Mesenchymal stem cell (in vitro differentiated cells and primary cell): Measurements from ENCODE around the gene PROX1.
A peak's percentile ranks its signal among the peaks of the same experiment; 100 is the strongest.

Experiments used
- DNase-seq: peaks from one replicate; pipeline ENCODE4 v3.0.0-alpha.2; 2013
- H2AFZ ChIP-seq: one replicate; pipeline ENCODE4 v1.6.1; 2013; ENCODE audit warnings: low read depth, mild to moderate bottlenecking, control low read depth, inconsistent platforms, low read length, moderate library complexity
- H2AK5ac ChIP-seq: 2 replicates; pipeline ENCODE4 v1.6.1; 2013; ENCODE audit warnings: low read length, moderate library complexity, mild to moderate bottlenecking, inconsistent platforms; ENCODE audit not compliant: severe bottlenecking
- H2BK120ac ChIP-seq: one replicate; pipeline ENCODE4 v1.6.1; 2013; ENCODE audit warnings: low read depth, mild to moderate bottlenecking, inconsistent platforms, low read length, moderate library complexity
- H2BK12ac ChIP-seq, 2 experiments: one replicate each; pipeline ENCODE4 v1.6.1; 2013; ENCODE audit warnings: inconsistent platforms in 2 of 2, low read length in 2 of 2, mild to moderate bottlenecking in 2 of 2, moderate library complexity in 2 of 2, control low read depth in 1 of 2
- H2BK15ac ChIP-seq: one replicate; pipeline ENCODE4 v1.6.1; 2013; ENCODE audit warnings: mild to moderate bottlenecking, low read depth, inconsistent platforms; ENCODE audit not compliant: poor library complexity, severe bottlenecking
- H2BK5ac ChIP-seq: 2 replicates; pipeline ENCODE4 v1.6.1; 2013; ENCODE audit warnings: low read depth, mild to moderate bottlenecking, low read length, control low read depth, inconsistent platforms; ENCODE audit not compliant: poor library complexity, severe bottlenecking
- H3K14ac ChIP-seq, 2 experiments: one replicate each; pipeline ENCODE4 v1.6.1; 2013; ENCODE audit warnings: inconsistent platforms in 2 of 2, low read length in 2 of 2, control low read depth in 1 of 2, mild to moderate bottlenecking in 1 of 2, moderate library complexity in 1 of 2
- H3K18ac ChIP-seq, 2 experiments: one replicate each; pipeline ENCODE4 v1.6.1; 2013; ENCODE audit warnings: inconsistent platforms in 2 of 2, low read length in 2 of 2, control low read depth in 1 of 2, low read depth in 1 of 2, mild to moderate bottlenecking in 1 of 2
- H3K23ac ChIP-seq, 2 experiments: one replicate each; pipeline ENCODE4 v1.6.1; 2013; ENCODE audit warnings: inconsistent platforms in 2 of 2, low read length in 2 of 2, mild to moderate bottlenecking in 2 of 2, moderate library complexity in 2 of 2, control low read depth in 1 of 2
- H3K27ac ChIP-seq: 2 replicates; pipeline ENCODE4 v1.5.1; 2013; ENCODE audit warnings: mild to moderate bottlenecking, moderate library complexity, low read length, control low read depth, inconsistent platforms; ENCODE audit not compliant: poor library complexity, severe bottlenecking
- H3K27me3 ChIP-seq, 2 experiments: 2 replicates each; pipeline versions ENCODE4 v1.6.1 to v1.7.0; 2013; ENCODE audit warnings: low read length in 2 of 2, mild to moderate bottlenecking in 2 of 2, moderate library complexity in 2 of 2, control low read depth in 1 of 2, inconsistent platforms in 1 of 2; ENCODE audit not compliant: control insufficient read depth in 1 of 2, insufficient read depth in 1 of 2
- H3K36me3 ChIP-seq, 2 experiments: 2 replicates each; pipeline versions ENCODE4 v1.6.1 to v1.7.0; 2013; ENCODE audit warnings: low read length in 2 of 2, control low read depth in 1 of 2, inconsistent platforms in 1 of 2, low read depth in 1 of 2, mild to moderate bottlenecking in 1 of 2; ENCODE audit not compliant: insufficient read depth in 2 of 2, control insufficient read depth in 1 of 2
- H3K4ac ChIP-seq, 2 experiments: one replicate each; pipeline ENCODE4 v1.6.1; 2013; ENCODE audit warnings: inconsistent platforms in 2 of 2, low read length in 2 of 2, mild to moderate bottlenecking in 2 of 2, moderate library complexity in 2 of 2, control low read depth in 1 of 2, low read depth in 1 of 2
- H3K4me1 ChIP-seq: 2 replicates; pipeline ENCODE4 v1.6.1; 2013; ENCODE audit warnings: low read depth, low read length, control low read depth; ENCODE audit not compliant: control insufficient read depth, insufficient read depth
- H3K4me2 ChIP-seq: 2 replicates; pipeline ENCODE4 v1.6.1; 2013; ENCODE audit warnings: low read length, mild to moderate bottlenecking, inconsistent platforms; ENCODE audit not compliant: poor library complexity, severe bottlenecking
- H3K4me3 ChIP-seq, 2 experiments: 2 replicates each; pipeline versions ENCODE4 v1.5.1 to v1.7.0; 2013; ENCODE audit warnings: low read length in 2 of 2, mild to moderate bottlenecking in 2 of 2, control low read depth in 1 of 2, low read depth in 1 of 2; ENCODE audit not compliant: insufficient read depth in 1 of 2
- H3K79me1 ChIP-seq: replicated peaks from 2 replicates; pipeline ENCODE4 v1.6.1; 2013; ENCODE audit warnings: mild to moderate bottlenecking, control low read depth, low read length, inconsistent platforms; ENCODE audit not compliant: poor library complexity, severe bottlenecking
- H3K9ac ChIP-seq: 2 replicates; pipeline ENCODE4 v1.7.0; 2013; ENCODE audit warnings: mild to moderate bottlenecking, low read length, moderate library complexity
- H3K9me3 ChIP-seq: 2 replicates; pipeline ENCODE4 v1.7.0; 2013; ENCODE audit warnings: mild to moderate bottlenecking, low read length; ENCODE audit not compliant: control insufficient read depth
- H4K8ac ChIP-seq: one replicate; pipeline ENCODE4 v1.6.1; 2013; ENCODE audit warnings: inconsistent platforms, mild to moderate bottlenecking, low read length, moderate library complexity
- H4K91ac ChIP-seq: one replicate; pipeline ENCODE4 v1.6.1; 2013; ENCODE audit warnings: mild to moderate bottlenecking, low read length, inconsistent platforms
- WGBS: methylation state at CpG from one replicate; pipeline ENCODE4 v1.1.7; 2013; ENCODE audit warnings: mixed read lengths; 5-methylcytosine and 5-hydroxymethylcytosine counted together

Gene PROX1

DNA sequence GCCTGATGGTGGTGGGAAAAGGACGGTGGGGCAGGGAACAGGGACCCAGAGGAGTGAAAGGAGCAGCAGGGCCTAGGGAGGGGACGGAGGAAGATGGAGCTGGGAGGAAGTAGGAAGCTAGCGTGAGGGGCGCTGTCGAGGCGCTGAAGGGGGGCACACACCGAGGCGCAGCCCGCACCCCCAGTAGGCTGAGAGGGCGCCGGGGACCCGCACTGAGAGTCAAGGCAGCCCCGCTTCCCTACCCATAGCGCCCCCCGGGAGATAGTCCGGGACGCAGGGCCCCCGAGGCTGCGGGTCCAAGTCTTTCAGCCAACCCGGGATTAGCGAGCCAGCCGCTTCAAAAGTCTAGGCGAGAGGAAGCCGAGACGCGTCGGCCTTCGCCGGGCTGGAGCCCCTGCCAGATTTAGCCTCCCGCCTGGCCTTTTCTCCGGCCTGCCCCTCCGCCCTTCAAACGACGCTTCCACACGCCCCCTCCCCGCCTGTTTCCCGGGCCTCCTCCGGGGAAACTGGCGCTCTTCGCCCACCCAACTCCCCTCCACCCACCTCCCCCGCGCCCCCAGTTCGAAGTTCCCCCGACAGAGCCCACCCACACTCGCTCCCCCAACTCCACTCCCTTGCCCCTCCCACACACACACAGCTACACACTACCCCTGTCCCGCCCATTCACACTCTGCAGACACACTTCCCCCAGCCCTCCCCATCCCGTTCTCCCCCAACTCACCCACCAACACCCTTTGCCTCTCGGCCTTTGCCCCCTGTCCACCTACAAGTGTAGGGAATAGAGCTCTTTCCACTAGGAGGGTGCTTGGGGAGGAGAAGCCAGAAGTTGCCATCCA, 7.8 kb upstream of the PROX1 start:
- Histone ChIP-seq H3K4ac (no peak overlapping the region), H3K9me3 (no peaks in the 10 kb centered on the region), H3K4me3 (peak overlapping the region in 1 of 2 experiments; percentile 31), H3K18ac (no peak overlapping the region), H2AK5ac (no peak overlapping the region), H2AFZ (peak overlapping the region; percentile 1), H3K36me3 (no peaks in the 10 kb centered on the region), H4K91ac (no peak overlapping the region), H3K4me1 (peaks cover 14% of the 10 kb centered on the region), H3K9ac (no peak overlapping the region), H2BK5ac (no peak overlapping the region), H2BK12ac (no peak overlapping the region), H3K4me2 (no peak overlapping the region), H4K8ac (no peak overlapping the region), H3K79me1 (no peaks in the 10 kb centered on the region), H3K27me3 (peaks cover 78 to 90% of the 10 kb centered on the region in 2 experiments), H2BK120ac (no peak overlapping the region), H3K14ac (no peak overlapping the region), H3K27ac (no peak overlapping the region), H3K23ac (peak overlapping the region in 1 of 2 experiments; percentile 17), H2BK15ac (no peak overlapping the region)
- DNase-seq, result no peak
- WGBS, result 9% methylated on average over 47 of the region's 48 CpGs

DNA sequence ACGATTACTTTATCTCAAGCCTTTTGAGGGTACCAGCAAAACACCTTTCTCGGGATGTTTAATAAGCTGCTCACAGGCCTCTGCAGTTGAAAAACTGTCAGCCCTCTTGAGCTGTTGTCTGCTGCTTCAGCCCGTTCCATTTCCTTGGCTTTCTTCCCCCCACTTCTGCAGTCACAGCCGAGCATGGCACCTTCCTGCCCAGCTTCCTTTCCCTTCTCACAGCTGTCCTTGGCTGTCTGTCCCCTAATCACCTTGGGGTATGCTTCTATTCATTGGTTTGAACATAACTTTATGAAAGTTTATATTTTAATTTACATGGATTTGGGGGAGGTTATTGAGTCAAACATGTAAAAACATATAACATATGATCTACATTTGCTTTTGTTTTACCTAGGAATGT, 6.9 kb upstream of the PROX1 start:
- WGBS, result 65% methylated on average over 3 of the region's 4 CpGs
- Histone ChIP-seq H3K9me3 (peaks cover 1% of the 10 kb centered on the region), H3K9ac (no peak overlapping the region), H3K79me1 (no peaks in the 10 kb centered on the region), H2BK15ac (no peak overlapping the region), H3K23ac (no peak overlapping the region), H3K27me3 (peaks cover 88 to 97% of the 10 kb centered on the region in 2 experiments), H2BK5ac (no peak overlapping the region), H3K36me3 (no peaks in the 10 kb centered on the region), H3K4me2 (no peak overlapping the region), H3K4ac (no peak overlapping the region), H4K91ac (no peak overlapping the region), H3K4me1 (peaks cover 18% of the 10 kb centered on the region), H2BK12ac (no peak overlapping the region), H4K8ac (no peak overlapping the region), H3K18ac (no peak overlapping the region), H2AK5ac (no peak overlapping the region), H3K27ac (no peak overlapping the region), H2BK120ac (no peak overlapping the region), H2AFZ (no peak overlapping the region), H3K14ac (no peak overlapping the region), H3K4me3 (no peak overlapping the region)
- no peak for DNase-seq

DNA sequence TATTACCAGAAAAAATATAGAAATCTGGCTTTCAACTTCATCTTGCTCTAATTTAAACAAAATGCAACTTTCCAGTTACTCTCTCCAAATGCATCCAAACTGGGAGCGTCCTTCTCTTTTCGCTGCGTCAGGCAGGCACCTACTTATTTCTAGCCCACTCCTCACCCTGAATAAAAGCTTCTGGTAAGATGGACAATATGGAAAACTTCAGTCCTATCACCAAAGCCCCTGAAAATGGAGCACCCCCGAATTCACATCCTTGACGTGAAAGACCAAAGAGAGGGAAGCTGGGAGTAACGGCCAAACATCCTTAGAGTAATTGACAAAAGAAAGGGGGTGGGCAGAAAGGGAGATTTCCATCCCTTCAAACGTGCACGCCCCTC, 5.5 kb upstream of the PROX1 start:
- Histone ChIP-seq H3K4me1 (peaks cover 20% of the 10 kb centered on the region), H3K4me3 (no peak overlapping the region), H4K91ac (no peak overlapping the region), H3K27me3 (peaks cover 93 to 97% of the 10 kb centered on the region in 2 experiments), H2AFZ (no peak overlapping the region), H3K9ac (no peak overlapping the region), H2BK15ac (no peak overlapping the region), H2BK12ac (no peak overlapping the region), H3K79me1 (no peaks in the 10 kb centered on the region), H3K4ac (no peak overlapping the region), H3K14ac (no peak overlapping the region), H3K18ac (no peak overlapping the region), H2BK120ac (no peak overlapping the region), H2AK5ac (no peak overlapping the region), H3K9me3 (peaks cover 3% of the 10 kb centered on the region), H2BK5ac (no peak overlapping the region), H3K36me3 (no peaks in the 10 kb centered on the region), H3K27ac (no peak overlapping the region), H3K23ac (no peak overlapping the region), H3K4me2 (no peak overlapping the region), H4K8ac (no peak overlapping the region)
- 9% methylated on average over 4 of the region's 8 CpGs for WGBS
- no peak for DNase-seq

DNA sequence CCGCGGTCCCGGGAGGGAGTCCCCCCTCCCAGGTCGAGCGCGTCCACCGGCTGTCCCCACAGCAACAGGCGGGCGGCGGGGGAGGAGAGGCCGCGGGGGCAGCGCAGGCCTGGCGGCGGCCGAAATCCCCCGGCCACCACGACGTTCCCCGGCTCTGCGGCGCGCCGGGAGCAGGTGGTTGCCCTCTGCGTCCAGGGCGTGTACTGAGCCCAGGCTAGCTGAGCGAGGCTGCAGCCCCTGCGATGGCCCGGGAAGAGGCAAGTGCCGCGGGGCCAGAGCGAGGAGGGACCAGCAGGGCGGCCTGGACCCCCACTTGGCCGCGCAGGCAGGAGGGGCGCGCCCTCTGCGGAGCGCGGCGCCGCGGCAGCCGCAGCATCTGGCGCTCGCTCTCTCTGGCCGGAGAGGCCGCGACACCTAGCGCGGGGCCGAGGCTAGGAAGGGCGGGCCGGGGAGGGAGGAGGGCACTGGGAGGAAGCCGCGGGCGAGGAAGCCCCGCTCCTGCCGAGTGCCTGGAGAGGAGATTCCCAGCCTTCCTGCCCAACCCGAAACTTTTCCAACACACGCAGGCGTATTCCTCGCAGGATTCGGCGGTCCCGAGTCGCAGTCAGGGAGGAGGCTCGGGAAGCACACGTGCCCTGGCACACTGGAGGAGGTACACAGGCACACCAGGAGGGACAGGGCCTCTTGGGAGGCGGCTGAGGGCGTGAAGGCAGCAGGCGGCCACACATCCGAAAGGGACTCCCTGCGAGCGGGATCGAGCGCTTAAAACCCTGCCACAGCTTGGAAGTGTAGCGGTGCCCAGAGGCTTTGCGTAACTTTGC, 4.9 kb upstream of the PROX1 start:
- Histone ChIP-seq H3K36me3 (no peaks in the 10 kb centered on the region), H3K4me2 (peak overlapping the region; percentile 50), H3K9me3 (peaks cover 3% of the 10 kb centered on the region), H4K91ac (no peak overlapping the region), H2BK12ac (no peak overlapping the region), H2BK15ac (no peak overlapping the region), H3K14ac (no peak overlapping the region), H3K4me3 (peak overlapping the region; percentile 17 to 71), H3K9ac (no peak overlapping the region), H4K8ac (no peak overlapping the region), H3K4me1 (peaks cover 18% of the 10 kb centered on the region), H2BK5ac (no peak overlapping the region), H2BK120ac (no peak overlapping the region), H3K4ac (no peak overlapping the region), H3K27me3 (peaks cover 89 to 91% of the 10 kb centered on the region in 2 experiments), H2AK5ac (no peak overlapping the region), H3K79me1 (no peaks in the 10 kb centered on the region), H3K23ac (no peak overlapping the region), H3K18ac (no peak overlapping the region), H3K27ac (no peak overlapping the region), H2AFZ (no peak overlapping the region)
- no peak for DNase-seq
- WGBS, result under 1% methylated on average over 71 of the region's 79 CpGs
